A549 treated with AZD9567 at 1 μM for 4 hours (cell line): Measurements from ENCODE around the gene HPS6. TPM values are rescaled to one million over a fixed set of nuclear protein-coding genes. Genes with fewer than 3 reads are reported as not detected.

Experiments used
- total RNA-seq: library from RNA; stranded (reverse); fragments of 200-300 nt; extraction: Qiagen RNA extraction; gene quantifications from 5 replicates; pipeline ENCODE4 v1.2.3, GENCODE V29; 2022; ENCODE audit not compliant: insufficient read depth

The HPS6 gene
- total RNA-seq = 25.7 to 40.3 TPM (median 37.5 TPM) in 5 replicates

DNA sequence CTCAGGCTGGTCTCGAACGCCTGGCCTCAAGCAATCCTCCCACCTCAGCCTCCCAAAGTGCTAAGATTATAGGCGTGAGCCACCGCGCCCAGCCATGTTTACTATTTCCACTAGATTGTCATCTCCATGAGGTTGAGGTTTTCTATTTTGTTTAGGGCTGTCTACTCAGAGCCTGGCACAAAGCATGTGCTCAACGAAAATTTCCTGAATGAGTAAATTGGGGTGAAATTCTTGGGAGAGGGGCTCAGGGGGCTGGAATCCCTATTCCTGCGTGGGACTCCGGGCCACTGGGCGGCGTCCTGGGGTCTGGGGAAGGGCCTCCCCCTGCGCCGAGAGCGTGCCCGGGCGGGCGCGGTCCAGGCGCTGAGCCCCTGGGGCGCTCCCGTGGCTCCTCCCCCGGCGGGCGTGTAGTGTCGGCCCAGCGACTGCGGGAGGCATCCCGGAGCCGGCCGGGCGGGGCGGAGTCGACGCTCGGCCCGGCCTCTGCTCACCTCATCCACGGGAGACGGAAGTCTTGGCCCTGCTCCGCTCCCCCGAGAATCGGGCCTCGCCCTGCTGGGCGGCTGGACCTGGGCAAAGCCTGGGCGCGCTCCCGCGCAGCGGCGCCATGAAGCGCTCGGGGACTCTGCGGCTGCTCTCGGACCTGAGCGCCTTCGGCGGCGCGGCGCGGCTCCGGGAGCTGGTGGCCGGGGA is at the start of gene HPS6:
HPS6 (plus strand) TSS at position 482 of the 693 bp plus-strand sequence; CDS start at position 608, 126 bp downstream.

DNA sequence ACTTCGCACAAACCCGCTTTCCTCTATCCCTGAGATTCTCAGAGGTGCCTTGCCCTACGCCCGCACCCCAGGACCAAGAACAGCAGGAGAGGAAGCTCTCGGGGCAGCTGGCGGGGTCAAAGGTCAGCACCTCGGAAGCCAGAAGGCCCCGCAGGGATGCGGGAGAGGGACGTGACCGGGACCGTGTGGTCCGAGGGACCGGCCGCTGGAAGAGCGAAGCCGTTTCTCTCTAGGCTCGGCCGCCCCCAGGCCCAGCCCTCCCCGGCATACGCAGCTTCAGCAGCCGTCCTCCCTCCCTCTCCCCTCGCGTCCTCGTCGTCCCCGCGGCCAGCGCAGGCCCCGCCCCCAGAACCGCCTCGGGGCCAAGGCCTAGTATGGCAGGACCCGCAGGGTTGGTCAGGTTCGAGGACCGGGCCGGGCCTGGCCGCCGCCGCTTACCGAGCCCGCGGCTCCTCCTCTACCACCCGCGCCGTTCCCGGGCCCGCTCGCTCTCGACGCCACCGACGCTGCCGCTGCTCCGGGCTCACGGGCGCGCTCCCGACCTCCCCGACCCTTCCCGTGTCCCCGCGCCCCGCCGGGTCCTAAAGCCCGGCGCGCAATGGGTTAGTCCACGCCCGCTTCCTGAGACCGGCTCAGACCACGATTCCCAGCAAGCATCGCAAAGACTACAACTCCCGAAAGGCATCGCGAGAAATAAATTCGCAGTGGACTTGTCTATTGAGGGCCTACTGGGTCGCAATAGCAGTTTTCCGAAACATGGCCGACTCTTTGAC is 9.3 kb upstream of the HPS6 start, which contains the start of gene ARMH3:
ARMH3 (minus strand) TSS at position 527 of the 773 bp plus-strand sequence. CDS start 16,059 bp downstream, outside the sequence.

Other genes starting within 250 kb of the HPS6 start
- 63.4 to 101 TPM (median 74.4 TPM) in 5 replicates for gene OGA, start 246.9 kb upstream of the HPS6 start, total RNA-seq
- gene KCNIP2, start 221.5 kb upstream of the HPS6 start, total RNA-seq = 0.57 to 0.90 TPM (median 0.71 TPM) in 4 of 5 replicates, not detected in the other
- 6.9 to 11.5 TPM (median 10.7 TPM) in 5 replicates for gene ARMH3, start 9.2 kb upstream of the HPS6 start, total RNA-seq
- gene LDB1, start 55.0 kb downstream of the HPS6 start, total RNA-seq = 31.0 to 36.7 TPM (median 35.8 TPM) in 5 replicates
- gene PPRC1, start 67.7 kb downstream of the HPS6 start, total RNA-seq = 49.5 to 64.0 TPM (median 57.7 TPM) in 5 replicates
- gene NOLC1, start 87.0 kb downstream of the HPS6 start, total RNA-seq = 164 to 179 TPM (median 178 TPM) in 5 replicates
- gene ELOVL3, start 160.9 kb downstream of the HPS6 start, total RNA-seq = 0.31 to 1.5 TPM (median 0.42 TPM) in 5 replicates
- gene PITX3, start 176.2 kb downstream of the HPS6 start, total RNA-seq = 0.35 to 0.70 TPM (median 0.63 TPM) in 4 of 5 replicates, not detected in the other
- 23.9 to 28.6 TPM (median 27.0 TPM) in 5 replicates for gene GBF1, start 180.2 kb downstream of the HPS6 start, total RNA-seq